Eye (tissue), 1 donor: ENCODE data around the gene C16orf86.

Source experiments
- DNase-seq: peaks from one replicate; pipeline ENCODE4 v3.0.0-alpha.2; 2015

Gene C16orf86, protein sequence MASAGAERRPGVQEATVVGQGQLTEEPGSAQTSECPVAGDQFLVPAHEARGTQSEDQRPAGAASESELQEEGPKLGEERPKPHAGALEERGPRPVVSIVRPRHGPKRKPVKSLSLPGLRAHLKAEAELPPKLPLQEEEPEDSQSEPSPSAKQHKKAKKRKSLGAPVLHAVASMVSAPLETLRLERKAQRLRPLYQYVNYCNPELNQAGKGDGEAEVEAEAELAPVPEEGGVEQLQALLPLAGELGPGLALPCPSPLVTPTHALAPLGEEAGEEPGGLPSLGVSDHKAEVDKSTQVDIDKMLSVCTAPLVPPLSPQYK

GRCh38 chr16:67666559-67667452, at the start of gene C16orf86, which contains the start of gene ENKD1:
Gene C16orf86 (plus strand): TSS chr16:67666814. CDS start chr16:67666971, 157 bp downstream.
Gene ENKD1 (minus strand): TSS chr16:67666750. CDS start chr16:67666442, 308 bp downstream.
- peak; percentile 95 for DNase-seq

GRCh38 chr16:67628216-67628615, 38.4 kb upstream of the C16orf86 start:
- DNase-seq, result no peak

GRCh38 chr16:67632415-67633172, 34.0 kb upstream of the C16orf86 start:
- peak; percentile 30 for DNase-seq

DNA sequence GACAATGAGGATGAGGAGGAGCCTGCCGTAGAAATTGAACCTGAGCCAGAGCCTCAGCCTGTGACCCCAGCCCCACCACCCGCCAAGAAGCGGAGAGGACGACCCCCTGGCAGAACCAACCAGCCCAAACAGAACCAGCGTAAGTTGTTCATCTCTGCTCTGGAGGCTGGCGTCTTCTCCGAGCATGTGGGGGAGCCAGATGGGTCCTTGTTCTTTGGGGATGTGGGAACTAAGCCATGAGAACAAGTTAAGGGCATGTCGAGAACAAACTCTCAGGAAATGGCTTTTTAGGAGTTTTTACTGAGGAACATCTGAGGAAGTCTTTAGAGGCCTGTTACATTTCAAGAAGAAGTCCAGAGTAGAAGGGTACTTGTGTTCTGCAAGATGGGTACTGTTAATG, 29.9 kb upstream of the C16orf86 start:
- DNase-seq, result no peak

DNA sequence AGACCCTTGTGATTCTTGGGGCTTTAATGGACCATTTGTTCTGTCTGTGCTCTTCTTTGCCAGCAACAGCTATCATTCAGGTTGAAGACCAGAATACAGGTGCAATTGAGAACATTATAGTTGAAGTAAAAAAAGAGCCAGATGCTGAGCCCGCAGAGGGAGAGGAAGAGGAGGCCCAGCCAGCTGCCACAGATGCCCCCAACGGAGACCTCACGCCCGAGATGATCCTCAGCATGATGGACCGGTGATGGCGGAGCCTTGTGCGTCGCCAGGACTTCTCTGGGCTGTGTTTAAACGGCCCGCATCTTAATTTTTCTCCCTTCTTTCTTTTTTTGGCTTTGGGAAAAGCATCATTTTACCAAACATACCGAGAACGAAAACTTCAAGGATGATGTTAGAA, 29.0 kb upstream of the C16orf86 start:
- DNase-seq, result no peak

- no peak for DNase-seq
These were observed 24.6 kb upstream of the C16orf86 start for GRCh38 chr16:67641779-67642708.

DNA sequence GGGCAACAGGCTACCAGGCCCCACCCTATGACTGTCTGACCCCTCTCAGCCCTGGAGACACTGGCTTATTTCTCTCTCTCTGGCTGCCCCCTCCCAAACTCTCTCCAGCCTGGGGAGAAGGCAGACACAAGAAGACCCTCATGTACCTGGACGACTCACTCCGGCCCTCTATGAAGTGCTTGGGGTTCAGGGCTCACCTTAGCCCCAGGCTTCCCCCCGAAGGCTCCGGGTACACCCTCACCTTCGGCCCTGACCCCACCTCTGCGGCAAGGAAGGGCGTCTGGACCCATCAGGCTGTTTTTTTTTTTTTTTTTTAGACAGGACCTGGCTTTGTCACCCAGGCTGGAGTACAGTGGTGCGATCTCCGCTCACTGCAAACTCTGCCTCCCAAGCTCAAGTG, 22.6 kb upstream of the C16orf86 start:
- no peak for DNase-seq

DNA sequence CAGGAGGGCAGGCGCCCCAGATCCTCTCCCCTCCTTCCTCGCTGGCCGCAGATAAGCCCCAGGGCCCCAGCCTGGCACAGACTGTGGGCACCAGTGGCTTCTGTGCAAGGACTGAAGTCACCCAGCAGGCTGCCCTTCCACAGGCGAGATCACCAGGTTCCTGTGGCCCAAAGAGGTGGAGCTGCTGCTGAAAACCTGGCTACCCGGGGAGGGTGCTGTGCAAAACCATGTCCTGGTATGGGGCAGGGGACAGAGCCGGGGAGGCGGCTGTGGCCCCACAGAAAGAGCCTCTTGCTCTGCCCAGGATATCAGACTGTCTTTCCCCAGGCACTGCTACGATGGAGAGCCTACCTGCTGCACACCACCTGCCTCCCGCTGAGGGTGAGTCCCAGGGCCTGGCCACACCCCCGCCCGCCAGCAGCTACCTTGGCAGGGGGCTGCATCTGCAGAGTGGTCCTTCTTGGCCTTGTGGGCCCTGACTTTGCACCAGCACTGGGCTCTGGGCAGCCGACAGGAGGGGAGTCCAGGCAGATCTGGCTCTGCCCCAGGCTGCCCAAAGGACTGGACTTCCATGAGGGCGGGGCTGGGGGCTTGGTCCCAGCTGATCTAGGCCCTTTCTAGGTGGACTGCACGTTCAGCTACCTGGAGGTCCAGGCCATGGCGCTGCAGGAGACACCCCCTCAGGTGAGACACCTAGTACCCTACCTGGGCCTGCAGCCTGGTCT, 21.1 kb upstream of the C16orf86 start:
- no peak for DNase-seq

DNA sequence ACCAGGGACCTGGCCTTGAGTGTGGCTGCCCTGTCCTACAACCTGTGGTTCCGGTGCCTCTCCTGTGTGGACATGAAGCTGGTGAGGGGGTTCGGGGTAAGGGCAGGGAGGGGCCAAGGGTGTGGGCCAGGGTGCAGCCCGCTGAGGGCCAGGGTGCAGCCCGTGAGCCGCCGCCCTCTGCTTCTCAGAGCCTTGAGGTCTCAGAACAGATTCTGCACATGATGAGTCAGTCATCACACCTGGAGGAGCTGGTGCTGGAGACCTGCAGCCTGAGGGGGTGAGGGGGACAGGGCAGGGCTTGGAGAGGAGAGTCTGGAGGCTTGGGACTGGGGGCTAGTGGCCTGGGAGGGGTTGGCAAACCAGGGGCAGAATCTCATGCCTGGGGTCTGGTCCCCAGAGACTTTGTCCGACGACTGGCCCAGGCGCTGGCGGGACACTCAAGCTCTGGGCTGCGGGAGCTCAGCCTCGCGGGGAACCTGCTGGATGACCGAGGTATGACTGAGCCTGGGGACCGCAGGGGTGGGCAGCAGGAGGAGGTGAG, 19.4 kb upstream of the C16orf86 start:
- no peak for DNase-seq

- no peak for DNase-seq
These were observed 18.9 kb upstream of the C16orf86 start for GRCh38 chr16:67647681-67648080.

DNA sequence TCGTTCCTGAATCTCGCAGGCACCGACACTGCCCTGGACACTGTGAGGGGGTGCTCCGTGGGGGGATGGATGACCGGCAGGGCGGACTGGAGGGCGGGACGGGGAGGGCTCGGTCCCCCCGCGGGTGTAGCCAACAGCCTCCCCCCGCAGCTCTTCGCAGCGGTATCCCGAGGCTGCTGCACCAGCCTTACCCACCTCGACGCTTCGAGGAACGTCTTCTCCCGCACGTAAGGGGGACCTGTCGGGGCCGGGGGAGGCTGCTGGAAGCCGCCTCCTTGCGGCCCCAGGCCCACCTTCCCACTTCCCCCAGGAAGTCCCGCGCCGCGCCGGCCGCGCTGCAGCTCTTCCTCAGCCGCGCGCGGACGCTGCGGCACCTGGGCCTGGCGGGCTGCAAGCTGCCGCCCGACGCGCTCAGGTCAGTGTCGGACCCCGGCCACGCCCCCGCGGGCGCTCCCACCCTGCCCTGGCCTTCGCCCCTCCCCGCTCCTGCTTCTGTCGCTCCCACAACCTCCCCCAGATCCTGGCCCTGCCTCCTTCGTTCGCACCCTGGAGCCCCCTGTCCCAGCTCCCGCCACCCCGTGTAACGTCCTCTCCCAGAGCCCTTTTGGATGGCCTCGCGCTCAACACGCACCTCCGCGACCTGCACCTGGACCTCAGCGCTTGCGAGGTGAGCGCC, 18.4 kb upstream of the C16orf86 start:
- no peak for DNase-seq

GRCh38 chr16:67648764-67649407, 17.7 kb upstream of the C16orf86 start:
- DNase-seq, result no peak

- peak; percentile 71 for DNase-seq
These were observed 17.1 kb upstream of the C16orf86 start for GRCh38 chr16:67649494-67649931.

DNA sequence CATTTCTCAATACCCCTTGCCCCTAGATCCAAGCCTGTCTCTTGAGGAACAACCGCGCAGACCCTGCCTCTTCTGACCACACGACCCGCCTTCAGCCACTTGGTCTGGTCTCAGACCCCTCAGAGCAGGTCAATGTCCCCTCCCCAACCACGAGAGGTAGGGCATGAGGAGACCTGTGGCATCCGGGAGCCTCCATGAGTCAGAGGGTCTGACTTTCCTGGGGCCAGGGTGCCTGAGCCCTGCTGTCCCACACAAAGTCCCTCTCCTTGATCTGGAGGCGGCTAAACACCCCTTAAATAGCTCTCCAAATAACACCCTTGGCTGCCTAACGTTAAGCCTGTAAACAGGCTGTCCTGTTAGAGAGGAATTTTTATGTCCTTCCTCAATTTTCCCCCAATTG, 16.6 kb upstream of the C16orf86 start:
- no peak for DNase-seq

DNA sequence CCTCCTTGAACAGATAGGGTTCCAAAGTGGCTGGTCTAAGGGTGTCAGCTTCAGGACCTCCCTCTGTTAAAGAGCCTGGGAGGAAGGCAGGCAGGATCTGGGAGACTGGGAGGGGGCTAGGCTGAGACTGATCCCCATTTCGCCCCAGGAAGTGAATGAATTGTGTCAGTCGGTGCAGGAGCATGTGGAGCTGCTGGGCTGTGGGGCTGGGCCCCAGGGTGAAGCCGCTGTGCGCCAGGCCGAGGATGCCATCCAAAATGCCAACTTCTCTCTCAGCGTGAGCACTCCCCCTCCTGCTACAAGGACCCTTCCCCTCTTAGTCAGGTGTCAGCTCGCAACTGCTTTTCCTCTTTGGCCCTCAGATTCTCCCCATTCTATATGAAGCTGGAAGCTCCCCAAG, 15.6 kb upstream of the C16orf86 start:
- no peak for DNase-seq

DNA sequence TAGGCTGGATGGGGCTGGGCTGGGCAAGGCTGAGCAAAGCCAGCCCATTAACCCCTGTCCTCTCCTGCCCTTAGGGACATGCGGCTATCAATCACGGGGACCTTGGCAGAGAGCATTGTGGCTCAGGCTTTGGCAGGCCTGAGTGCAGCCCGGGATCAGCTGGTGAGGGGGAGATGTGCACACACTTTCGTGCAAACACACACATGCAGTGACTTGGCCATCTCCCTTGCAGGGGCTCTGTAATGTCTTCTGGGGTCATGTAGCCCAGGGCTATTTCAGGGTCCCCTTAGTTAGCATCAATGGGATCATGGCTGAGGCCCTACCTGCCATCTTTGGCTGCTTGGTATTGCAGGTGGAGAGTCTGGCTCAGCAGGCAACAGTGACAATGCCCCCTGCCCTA, 14.8 kb upstream of the C16orf86 start:
- DNase-seq, result no peak

DNA sequence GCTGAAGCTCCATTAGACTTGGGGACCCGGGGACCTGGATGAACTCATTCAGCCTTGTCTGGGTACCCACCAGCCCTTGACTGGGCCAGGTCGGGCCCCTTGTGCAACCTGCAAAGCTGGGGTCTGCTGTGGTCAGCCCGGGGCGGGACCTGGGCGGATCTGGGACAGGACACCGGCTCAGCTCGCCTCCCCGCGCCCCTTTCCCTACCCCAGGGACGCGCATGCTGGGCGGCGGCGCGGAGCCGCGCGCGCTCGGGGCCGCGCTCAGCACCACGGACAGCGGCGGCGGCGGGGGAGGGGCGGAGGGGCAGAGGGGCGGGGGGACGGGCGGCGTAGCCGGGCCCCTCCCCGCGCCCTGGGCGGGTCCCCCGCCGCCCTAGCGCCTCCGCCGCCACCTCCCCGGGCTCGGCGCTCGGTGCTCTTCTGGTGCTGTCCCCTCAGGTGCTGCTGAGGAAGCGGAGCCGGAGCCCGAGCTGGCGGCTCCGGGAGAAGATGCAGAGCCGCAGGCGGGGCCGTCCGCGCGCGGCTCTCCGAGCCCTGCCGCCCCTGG, 14.0 kb upstream of the C16orf86 start:
- no peak for DNase-seq

GRCh38 chr16:67653128-67653788, 13.4 kb upstream of the C16orf86 start:
- DNase-seq, result no peak
